Activated effector memory CD4-positive, alpha-beta T cell treated with anti-CD3 and anti-CD28 coated beads, Interleukin-2, amount 50 U/mL, for 16 hours (primary cell): ENCODE results near the gene PDE1A.

Source experiments
- DNase-seq: peaks from one replicate; pipeline ENCODE4 v3.0.0-alpha.2; 2020

PDE1A gene

DNA sequence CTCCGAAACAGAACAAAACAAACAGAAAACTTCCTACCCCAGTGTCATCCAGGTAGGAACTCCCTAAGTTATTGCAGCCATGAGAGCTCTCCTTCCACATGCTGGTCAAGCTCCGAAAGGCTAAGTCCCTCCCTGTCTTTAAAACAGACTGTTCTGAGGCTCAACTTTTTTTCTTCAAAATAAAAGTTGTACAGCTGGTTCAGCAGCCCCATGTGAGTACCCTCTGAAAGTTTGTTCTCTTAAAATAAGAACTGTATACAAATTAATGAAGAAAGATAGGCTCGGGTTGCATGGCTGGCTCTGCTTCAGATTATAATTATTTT lies at the start of gene PDE1A:
Gene PDE1A (minus strand): TSS at position 119 of the 323 bp plus-strand sequence.
- no peak for DNase-seq

DNA sequence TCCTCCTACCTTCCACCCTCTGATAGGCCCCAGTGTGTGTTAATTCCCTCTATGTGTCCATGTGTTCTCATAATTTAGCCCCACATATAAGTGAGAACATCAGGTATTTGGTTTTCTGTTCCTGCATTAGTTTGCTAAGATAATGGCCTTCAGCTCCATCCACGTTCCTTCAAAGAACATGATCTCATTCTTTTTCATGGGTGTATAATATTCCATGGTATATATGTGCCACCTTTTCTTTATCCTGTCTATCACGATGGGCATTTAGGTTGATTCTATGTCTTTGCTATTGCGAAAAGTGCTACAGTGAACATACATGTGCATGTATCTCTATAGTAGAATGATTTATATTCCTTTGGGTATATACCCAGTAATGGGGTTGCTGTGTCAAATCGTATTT lies 46.8 kb upstream of the PDE1A start:
- no peak for DNase-seq

DNA sequence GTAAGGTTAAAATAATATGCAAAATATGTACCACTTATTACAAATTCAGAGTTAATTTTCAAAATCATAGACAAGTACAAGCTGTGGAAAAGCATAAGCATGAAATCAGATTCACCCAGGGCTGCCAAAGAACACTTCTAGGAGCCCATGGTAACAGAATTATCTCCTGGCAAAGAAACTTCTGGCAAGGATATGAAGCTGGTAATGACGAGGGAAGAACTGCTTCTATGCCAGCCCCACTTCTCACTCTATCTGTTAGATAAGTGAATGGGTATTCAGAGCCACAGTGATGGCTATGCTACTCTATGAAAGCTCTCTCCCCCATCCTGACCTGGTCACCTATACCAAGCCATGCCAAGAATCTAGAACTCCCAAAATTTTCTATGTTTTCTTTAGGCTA lies 36.9 kb upstream of the PDE1A start:
- DNase-seq = no peak

DNA sequence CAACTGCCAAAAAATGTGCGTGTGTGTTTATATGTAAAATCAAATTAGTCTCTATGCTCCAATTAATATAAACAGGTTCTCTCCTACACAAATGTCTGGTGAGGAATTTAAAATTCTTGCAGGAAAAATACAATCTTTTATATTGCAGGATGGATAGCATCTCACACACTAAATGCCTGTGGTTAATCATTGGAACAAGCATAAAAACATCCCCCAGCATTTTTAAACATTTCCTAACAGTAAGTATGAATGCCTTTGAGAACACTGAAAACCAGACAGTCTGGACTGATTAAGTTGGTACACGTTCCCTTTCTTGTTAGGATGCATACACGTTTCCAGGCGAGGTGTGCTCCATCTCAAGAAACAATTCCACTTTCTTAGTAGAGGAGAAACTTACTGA lies 29.9 kb upstream of the PDE1A start:
- no peak for DNase-seq

DNA sequence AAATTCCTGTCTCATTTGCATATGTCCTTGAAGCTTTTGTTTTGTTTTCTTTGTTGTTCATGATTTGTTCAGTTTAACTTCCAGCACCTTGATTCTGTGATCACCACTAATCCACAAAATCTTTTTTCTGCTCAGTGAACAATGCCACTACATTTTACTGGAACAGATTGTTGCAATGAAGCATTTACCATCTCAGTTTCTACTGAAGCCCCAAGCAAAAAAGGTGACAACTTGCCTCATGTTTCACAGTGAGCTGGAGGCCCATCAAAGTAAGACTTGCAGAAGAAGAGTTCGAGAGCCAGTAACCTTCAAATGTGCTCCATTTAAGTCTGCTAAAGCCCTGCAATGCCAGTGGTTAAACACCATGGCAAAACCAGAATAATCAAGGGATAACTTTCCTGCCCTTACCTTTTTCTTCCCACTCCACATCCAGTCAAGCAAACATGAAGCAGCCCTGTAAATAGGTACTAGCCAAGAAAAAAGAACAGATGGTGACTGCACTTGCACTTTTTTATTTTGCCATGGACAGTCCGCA lies 25.7 kb upstream of the PDE1A start:
- no peak for DNase-seq

DNA sequence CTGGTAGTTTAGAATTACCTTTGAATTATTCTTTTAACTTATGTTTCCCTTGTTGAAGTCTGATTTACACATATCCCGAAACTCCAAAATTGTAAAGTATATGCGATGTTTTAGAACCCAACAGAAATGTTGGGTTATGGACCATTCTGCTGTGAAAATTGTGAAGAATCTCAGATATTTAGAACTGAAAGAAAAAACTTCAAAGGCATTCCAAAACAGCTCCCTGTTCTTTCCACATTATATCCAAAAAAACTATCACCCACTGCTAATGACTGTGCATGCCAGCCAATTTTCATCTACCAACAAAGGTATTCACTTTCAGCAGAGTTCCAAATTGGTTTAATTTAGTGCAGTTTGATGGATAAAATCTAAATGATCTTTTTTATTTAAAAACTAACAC lies 21.5 kb upstream of the PDE1A start:
- DNase-seq = no peak

DNA sequence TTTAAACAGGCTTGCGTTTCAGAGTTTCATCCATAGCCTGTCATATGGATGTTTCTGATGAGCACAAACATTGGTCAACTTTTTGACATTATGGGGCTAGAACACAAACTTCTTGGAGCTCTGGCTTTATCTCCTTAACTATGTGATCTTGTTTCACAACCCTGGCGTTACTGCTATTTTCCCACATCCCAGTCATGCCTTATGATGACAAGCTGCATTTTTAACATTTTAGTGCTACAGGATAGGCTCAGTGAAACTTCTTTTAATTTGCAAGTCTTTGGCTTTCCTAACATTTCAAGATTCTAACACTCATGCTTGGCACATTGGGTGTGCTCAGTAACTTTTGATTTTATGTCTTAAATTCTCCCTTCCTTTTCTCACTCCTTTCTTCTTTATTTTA lies 21.0 kb upstream of the PDE1A start:
- DNase-seq = no peak

DNA sequence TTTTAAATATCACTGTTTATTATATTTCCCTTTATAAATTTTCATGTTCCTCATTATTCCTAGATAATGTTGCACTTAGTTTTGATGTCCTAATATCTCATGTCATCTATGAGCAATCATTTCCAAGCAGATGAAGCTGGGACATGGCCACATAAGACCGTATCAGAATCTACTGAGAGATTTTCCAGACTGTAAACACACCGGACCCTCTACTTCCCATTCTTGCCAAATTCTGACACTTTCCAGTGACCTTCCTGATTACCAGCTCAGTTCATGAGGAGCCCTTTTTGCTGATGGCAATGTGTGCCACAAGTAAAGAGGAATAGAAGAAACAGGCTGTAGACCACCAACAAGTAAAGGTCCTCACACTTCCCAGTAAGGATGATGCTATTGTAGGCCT lies 20.3 kb upstream of the PDE1A start:
- DNase-seq = no peak

DNA sequence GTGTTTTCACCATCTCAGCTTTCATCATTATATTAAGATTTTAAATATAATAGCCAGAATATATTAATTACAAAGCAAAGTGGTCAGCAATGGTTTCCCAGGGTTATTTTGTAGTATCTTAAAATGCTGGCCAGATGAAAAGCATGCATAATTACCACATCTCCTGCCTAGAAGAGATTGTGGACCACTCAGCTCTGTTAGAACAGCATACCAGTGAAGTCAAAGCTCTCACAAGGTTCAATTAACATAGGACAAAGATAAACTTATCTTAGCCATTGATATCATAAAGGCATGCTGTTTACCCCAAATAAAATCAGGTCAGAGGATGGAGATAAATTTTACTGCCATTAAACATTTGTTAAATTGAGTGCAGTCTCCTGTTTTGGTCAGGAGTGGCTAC lies 19.3 kb upstream of the PDE1A start:
- no peak for DNase-seq

DNA sequence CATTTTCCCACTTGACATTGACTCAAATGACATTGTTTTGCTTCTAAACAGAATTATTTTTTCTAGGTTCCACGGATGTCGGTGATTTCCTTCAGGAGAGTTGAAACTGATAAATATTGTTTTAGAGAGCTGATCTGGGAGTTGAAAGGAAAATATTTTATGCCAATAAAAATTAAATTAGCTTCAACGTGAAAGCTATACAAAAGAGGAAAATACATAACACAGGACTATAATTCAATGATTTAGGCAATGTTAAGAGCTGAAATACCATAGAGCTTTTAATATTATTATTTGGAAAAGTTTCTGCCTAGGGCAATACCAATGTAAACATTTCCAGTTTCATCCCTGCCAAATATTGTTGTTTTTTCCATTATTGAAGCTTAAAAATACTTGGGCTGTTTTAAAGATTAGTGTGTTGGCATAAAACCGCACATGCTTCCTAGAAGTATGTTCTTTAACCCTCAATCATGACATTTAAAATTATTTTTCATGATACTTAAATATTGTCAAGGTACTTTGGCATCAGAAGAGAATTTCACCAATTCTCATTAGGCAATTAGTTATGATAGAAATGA lies 18.6 kb upstream of the PDE1A start:
- DNase-seq = no peak

DNA sequence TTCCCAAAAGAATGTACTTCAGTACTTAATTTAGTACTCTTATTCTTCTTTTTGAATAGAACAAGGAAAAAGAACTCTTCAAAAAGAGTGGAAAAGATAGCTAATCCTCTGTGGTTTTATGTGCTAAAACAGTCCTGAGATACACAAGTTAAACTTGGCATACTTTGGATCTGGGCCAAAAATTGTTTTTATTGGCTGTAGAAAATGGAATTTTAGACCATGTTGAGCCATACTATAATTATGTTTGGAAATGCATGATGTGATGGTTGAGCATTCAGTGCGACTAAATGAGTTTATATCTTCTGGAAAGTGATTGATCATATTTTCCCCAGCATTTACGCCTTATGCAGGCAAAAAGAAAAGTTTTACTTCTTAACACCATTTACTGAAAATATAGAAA lies 18.0 kb upstream of the PDE1A start:
- DNase-seq = no peak

DNA sequence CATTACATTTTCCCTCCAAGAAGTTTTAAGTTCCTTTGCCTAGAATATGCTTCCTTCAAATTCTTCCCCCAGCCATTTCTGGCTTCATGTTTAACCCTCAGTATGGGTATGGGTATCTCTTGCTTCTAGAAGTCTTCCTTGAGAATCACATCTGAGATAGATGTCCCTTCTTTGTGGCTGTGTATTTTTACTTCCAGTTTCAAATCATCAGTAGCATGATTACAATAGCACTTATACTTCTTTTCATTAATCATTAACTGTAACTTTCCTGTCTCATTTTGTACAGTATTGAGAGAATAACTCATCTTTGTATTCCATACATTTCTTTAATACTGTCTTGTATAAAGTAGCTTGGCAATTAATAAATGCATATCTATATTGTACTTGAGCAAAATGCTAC lies 17.3 kb upstream of the PDE1A start:
- DNase-seq = no peak

DNA sequence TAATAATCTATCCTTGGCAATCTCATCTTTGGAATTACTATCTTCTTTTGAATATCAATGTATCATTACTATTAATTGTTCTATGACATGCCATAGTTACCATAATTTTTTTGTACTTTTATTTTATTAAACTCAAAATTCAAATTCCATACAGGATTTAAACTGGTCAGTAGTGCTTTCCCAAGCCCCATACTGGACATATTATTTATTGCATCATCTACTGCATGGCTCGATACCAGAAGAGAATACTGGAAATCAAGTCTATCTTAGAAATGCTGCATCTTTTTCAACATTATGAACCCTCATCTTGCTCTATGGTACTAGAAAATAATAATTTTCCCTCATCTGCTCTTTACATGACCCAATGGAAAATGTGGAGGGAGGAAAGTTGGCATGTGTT lies 9.4 kb upstream of the PDE1A start:
- no peak for DNase-seq

DNA sequence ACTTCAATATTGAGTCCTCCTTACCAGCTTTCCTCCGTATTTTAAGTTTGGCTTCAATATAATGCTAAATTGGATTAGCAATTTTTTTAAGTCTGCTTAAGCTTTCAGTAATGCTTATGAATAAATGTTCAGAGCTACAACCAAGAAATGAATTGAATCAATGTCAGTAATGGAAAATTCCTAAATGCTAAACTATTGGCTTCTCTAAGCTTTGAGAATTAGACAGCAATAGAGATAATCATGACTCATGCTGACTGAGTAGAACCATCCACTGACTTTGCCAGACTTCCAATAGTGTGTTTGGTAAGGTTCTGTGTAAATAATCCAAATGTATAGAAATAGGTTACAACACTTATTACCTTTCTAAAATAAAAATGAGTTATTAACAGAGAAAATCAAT lies 8.9 kb upstream of the PDE1A start:
- no peak for DNase-seq

DNA sequence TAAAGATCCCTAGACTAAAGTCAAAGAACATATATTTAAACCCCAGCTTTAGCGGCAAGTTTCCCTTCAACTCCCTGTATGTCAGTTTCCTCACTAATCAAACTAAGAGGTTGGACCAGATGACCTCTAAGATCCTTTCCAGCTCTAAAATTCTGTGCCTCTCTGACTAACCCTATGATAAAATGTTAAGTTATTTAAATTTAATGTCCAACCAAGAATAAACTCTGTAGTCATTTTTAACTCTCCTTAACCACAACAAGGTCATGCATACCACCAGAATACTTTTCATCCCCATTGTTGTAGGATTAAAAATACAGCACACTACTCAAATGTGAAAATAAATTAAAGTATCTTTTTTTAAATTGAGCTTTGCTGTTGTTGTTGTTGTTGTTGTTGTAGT lies 5.2 kb upstream of the PDE1A start:
- DNase-seq = no peak

DNA sequence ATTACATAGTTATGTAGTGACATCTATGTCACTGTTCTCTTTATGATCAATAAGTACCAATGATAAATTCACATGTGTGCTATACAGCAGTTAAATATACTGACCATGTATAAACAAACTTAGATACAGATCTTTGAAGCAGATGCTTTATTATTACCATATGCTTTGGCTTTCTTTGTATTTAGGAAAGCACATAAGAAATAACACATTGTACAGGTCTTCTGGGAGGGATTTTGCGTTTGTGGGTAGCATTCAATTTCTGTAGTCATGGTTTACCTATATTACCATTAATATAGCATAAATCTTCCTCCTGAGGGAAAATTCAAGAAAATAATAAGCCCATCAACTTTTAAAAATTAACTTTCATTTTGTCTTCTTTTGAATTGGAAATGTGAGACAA lies 1.6 kb upstream of the PDE1A start:
- no peak for DNase-seq

DNA sequence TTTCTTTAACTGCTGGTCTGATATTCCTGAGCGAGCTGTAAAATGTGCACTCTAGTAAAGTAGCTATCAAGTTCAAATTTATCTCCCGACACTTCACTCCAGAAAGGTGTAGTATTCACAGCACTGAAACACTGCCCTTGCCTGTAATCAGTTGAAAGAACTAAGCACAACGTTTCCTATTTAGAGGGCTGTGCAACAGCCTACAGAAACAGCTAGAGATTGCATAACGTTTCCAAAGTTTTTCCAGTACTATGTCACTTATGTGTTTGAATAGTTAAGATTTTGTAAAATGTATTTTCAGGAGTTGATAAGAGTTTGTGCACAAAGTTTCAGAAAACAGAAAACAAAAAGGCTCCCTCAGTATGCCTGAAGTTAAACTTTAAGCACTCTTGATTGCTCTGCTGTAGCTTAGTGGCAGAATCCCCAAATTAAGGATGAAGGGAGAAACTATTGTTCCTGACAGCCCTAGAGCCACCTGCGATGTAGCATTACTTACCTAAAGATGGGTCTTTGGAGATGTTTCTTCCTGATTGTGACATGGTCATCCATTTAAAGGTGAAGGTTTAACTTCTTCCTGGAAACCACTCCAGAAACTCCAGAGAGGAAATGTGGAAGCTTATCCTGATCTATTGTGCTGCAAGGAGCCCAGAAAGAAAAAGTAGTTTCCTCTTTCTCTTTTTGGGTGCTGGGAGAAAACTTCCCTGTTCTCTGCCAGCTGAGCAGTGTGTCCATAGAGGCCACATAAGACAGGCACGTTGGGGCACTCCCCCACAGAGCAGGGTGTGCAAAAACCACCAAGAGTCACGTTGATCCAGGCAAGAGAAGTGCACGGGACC lies 536 bp downstream of the PDE1A start:
- no peak for DNase-seq

DNA sequence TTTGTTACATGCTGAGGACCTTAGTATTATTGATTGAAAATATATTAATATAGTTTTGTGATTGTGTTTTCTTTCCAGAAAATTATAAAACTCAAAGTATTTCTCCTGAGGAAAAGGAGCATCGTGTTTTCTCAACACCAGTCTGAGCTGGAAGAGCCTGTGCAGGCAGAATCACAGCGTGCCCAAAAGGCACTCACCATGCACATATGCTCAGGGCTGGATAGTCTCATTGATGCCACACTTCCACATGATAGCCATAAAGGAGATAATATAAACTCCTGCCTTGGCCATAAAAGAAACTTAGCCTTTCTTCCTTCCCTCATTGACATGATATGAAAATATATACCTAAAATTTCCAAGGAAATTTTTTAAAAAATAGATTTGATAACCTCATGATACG lies 4.0 kb downstream of the PDE1A start:
- DNase-seq = no peak

DNA sequence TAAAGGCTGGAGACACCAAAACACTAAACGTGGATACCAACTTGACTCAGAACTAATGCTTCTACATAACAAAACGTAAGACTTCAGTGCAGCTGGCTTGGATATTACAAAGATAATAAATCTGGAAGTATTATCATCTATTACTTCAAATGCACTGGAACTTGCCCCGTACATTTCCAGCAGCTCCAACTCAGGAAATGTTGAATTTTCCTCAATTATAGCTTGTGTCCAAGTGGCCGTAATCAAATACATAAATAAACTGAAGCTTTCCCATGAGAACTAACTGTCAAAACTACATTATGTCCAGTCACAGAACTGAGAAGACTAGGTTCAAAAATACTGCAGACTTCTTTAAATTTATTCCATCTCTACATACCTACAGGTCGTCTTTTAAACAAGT lies 6.2 kb downstream of the PDE1A start:
- no peak for DNase-seq

DNA sequence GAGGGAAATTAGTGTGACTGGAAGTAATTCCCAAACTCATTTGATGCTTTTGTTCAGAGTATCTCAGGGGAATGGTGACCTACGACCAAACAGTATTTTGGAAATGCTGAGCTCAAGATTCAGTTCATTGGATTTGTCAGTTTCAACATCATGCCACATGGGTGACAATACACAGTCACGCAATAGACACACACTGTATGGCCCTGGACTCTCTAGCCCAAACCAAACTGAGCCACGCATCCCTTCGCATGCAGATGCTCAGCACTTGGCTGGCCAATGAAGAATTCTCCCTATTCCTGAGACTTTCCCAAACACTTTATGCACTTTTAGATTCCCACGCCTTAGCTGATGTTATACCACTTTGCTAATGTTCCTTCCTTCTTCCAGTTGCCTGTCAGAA lies 10.0 kb downstream of the PDE1A start:
- DNase-seq = no peak

DNA sequence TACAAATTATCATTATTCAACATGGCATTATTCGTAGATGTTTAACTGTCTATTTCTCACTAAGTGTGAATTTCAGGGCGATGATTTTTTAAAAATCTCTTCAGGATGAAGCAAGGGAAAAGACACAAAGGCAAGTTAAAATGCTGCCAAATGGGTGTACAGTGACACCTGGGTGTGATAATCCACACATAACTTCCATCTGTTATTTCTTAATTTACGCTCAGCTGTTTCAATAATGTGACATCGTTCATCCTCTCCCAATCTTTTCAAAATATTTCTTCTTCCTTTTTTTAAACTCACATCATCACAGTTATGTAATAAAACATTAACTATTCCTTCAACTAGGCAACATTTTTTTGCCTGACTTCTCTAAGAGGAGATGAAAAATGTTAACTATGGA lies 10.6 kb downstream of the PDE1A start:
- no peak for DNase-seq

DNA sequence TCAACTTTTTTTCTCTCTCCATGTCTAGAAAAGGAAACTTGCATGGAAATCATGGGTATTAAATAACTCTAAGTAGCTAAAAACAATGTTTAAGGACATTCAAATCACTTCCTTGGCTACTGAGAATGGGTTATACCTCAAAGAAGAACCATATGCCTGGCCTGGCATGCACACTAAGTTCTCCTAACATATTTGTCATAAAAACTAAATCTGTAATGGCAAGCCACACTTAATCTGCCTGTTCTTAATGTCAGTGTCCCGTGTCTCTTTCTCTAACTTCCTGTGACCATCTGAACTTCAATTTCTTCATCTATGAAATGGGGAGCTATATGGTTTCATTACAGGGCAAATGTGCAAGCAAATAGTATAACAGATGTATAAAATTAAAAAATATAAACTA lies 11.1 kb downstream of the PDE1A start:
- DNase-seq = no peak

DNA sequence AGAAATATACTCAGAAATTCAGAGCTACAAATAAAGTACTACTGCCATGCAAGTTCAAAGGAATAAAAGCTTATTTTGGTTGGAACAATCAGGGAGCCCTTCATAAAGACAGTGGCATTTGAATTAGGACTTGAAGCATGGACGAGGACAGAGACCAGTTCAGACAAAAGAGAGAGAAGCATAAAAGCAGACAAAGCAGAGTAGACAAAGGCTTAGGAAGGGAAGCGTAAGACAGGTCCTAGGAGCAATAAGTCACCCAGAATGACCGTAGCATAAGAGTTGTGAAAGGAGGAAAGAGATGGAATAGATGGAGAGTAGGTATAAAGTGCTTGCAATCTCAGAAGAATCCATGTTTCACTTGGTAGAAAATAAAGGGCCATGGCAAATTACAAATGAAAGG lies 14.0 kb downstream of the PDE1A start:
- DNase-seq = no peak

DNA sequence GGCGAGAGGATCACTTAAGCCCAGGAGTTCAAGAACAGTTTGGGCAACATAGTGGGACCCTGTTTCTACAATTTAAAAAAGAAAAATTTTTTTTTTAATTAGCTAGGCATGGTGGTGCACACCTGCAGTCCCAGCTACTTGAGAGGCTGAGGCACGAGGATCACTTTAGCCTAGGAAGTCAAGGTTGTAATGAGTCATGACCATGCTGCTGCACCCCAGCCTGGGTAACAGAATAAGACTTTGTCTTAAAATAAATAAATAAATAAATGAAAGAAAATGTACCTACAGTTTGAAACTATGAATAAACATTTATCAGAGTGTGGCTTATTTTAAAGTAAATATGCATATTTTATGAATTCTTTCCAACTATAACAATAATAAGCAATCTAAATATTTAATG lies 16.7 kb downstream of the PDE1A start:
- DNase-seq = no peak

DNA sequence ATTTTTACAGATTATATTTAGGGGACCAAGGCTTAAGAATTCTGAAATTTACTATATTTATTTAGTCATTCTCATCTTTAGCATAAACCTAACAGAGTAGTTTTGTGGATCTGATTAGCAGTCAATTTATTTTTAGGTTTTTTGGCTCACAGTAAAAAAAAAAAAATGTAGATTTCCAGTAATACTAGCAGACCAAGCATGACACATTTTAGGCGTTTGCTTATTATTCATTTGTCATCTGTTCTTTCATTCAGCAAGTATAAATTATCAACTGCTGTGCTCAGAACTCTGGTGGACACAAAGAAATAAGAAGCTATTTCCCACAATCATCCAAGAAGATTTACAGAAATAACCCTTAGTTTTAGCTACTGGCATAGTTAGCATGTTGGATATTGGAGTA lies 20.6 kb downstream of the PDE1A start:
- DNase-seq = no peak
